ENCODE results near the gene SBF1. TPM values are rescaled to one million over a fixed set of nuclear protein-coding genes. Genes with fewer than 3 reads are reported as not detected.

SBF1 gene
- total RNA-seq, 5 donors from 2014 or later (not counting 1 experiment from before 2014, with no cell fraction given), result 193 to 318 (median 308) TPM

DNA sequence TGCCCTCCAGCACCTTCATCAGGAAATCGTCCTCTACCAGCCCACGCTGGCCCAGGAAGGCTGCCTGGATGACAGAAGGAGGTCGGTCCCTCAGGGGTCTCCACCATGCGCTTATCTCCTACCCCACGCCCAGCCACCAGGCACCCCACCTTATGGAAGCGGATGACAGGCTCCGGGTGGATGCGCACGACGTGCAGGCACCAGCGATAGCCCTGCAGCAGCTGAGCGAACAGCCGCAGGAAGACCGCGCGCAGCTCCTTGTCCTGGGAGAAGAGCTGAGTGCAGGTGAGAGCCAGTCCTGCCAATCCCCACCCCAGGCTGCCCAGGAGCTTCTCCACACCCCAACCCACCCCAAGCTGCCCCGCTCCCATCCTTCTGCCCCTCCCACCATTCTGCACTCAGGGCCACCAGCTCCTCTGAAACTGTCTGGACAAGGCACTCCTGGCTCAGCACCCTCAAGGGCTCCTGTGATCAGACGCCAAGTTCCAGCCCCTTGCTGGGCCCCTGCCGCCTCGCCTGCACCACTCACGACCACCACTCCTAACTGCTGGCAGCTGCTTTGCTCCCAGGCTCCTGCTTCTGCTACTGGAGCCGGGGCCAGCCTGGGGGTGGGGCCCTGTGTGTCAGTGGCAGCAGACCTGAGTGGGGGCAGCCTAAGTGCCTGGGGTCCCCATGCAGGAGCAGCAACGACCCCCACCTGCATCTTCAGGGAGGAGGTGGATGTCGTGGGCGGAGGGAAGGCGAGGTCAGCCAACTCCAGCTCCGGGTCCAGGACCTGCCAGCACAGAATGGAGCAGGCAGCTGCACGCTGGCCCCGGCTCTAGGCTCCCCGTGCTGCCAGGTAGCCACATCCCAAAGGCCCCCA is 9.5 kb downstream of the SBF1 start:
- Mint-ChIP-seq H3K9me3 (no peaks in the 10 kb centered on the region), H3K36me3 (peaks cover 28% of the 10 kb centered on the region), H3K27ac (no peak overlapping the region), H3K4me3 (no peak overlapping the region), H3K4me1 (peaks cover 26 to 30% (median 28%) of the 10 kb centered on the region in 3 donors), H3K27me3 (no peaks in the 10 kb centered on the region)
- no peak for ATAC-seq (replicated peaks in 1 of 4)
- DNase-seq, result no peak
- Histone ChIP-seq H3K27me3 (replicated peaks in 1 of 2; ENCODE audit: control insufficient read depth in 2 of 2, extremely low read depth in 1 of 2, insufficient read depth in 2 of 2, low read length in 1 of 2) (no peaks in the 10 kb centered on the region), H3K4me1 (ENCODE audit: control insufficient read depth in 1 of 2, extremely low read depth in 1 of 2, insufficient read depth in 2 of 2, low read length in 2 of 2) (peaks cover 10 to 46% of the 10 kb centered on the region in 2 experiments), H3K4me3 (ENCODE audit: control insufficient read depth in 1 of 2, extremely low read depth in 1 of 2, low read length in 1 of 2) (no peak overlapping the region), H3K36me3 (ENCODE audit: control insufficient read depth in 2 of 2, extremely low read depth in 1 of 2, insufficient read depth in 1 of 2, low read length in 1 of 2) (peaks cover 10 to 77% of the 10 kb centered on the region in 2 donors), H3K9me3 (no peaks in the 10 kb centered on the region), H3K27ac (ENCODE audit: low read length) (no peak overlapping the region)
- WGBS (ENCODE audit: insufficient coverage), result 96% methylated on average over 25 of the region's 30 CpGs
- ChIA-PET POLR2A (no interaction called here), CTCF (no interaction called here)

GRCh38 chr22:50464451-50464850 is 10.4 kb downstream of the SBF1 start:
- no peaks in the 10 kb centered on the region for H3K9me3 Mint-ChIP-seq
- ATAC-seq (replicated peaks in 1 of 4) (no peak), DNase-seq (no peak)
- H3K27ac Mint-ChIP-seq, result no peak overlapping the region
- Histone ChIP-seq H3K4me1 (ENCODE audit: control insufficient read depth in 1 of 2, extremely low read depth in 1 of 2, insufficient read depth in 2 of 2, low read length in 2 of 2) (peaks cover 8 to 38% of the 10 kb centered on the region in 2 experiments), H3K27me3 (replicated peaks in 1 of 2; ENCODE audit: control insufficient read depth in 2 of 2, extremely low read depth in 1 of 2, insufficient read depth in 2 of 2, low read length in 1 of 2) (no peaks in the 10 kb centered on the region), H3K9me3 (no peaks in the 10 kb centered on the region), H3K27ac (ENCODE audit: low read length) (no peak overlapping the region), H3K36me3 (ENCODE audit: control insufficient read depth in 2 of 2, extremely low read depth in 1 of 2, insufficient read depth in 1 of 2, low read length in 1 of 2) (peaks cover 17 to 85% of the 10 kb centered on the region in 2 donors), H3K4me3 (ENCODE audit: control insufficient read depth in 1 of 2, extremely low read depth in 1 of 2, low read length in 1 of 2) (no peak overlapping the region)
- ChIA-PET CTCF (no interaction called here), POLR2A (no interaction called here)
- WGBS (ENCODE audit: insufficient coverage), result 96% methylated on average over 15 of the region's 24 CpGs
- peaks cover 31% of the 10 kb centered on the region for H3K36me3 Mint-ChIP-seq
- peaks cover 21 to 24% (median 21%) of the 10 kb centered on the region in 3 donors for H3K4me1 Mint-ChIP-seq
- H3K4me3 Mint-ChIP-seq, result no peak overlapping the region
- no peaks in the 10 kb centered on the region for H3K27me3 Mint-ChIP-seq

GRCh38 chr22:50463188-50463900 is 11.5 kb downstream of the SBF1 start:
- ATAC-seq (replicated peaks in 1 of 4), result no peak
- 97% methylated on average over 26 of the region's 28 CpGs for WGBS (ENCODE audit: insufficient coverage)

DNA sequence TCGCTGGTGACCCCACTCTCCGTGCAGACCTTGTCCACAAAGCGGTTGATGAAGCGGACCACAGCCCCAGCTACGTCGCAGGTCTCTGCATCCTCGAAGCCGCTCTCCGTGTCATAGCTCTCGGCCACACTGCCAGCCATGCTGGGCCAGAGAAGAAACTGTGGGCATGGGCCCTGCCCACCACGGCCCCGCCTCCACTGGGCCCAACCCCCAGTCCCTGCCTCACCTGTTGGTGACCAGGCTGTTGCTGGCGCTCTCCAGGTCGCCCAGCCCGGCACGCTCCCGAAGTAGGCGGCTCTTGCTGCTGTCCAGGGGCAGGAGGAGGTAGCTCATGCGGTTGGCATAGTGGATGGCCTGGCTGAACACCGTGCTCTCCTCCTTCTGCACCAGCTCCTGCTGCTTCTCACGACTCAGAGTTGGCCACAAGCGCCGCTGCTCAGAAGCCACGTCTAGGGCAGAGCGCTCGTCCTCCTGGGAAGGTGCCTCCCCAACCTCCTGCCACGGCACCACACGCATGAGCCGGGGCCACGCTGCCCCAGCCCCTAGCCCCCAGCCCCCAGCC is 12.8 kb downstream of the SBF1 start:
- no peak overlapping the region for H3K4me3 Mint-ChIP-seq
- H3K27ac Mint-ChIP-seq, result no peak overlapping the region
- peaks cover 41% of the 10 kb centered on the region for H3K36me3 Mint-ChIP-seq
- no peak overlapping the region for H3K27ac ChIP-seq (ENCODE audit: low read length)
- ATAC-seq (replicated peaks in 1 of 4) (no peak), DNase-seq (no peak)
- H3K4me3 ChIP-seq (ENCODE audit: control insufficient read depth in 1 of 2, extremely low read depth in 1 of 2, low read length in 1 of 2), result no peak overlapping the region
- 94% methylated on average over 23 of the region's 30 CpGs for WGBS (ENCODE audit: insufficient coverage)
- no peaks in the 10 kb centered on the region for H3K9me3 Mint-ChIP-seq
- ChIA-PET POLR2A (no interaction called here), CTCF (no interaction called here)
- H3K27me3 ChIP-seq (replicated peaks in 1 of 2; ENCODE audit: control insufficient read depth in 2 of 2, extremely low read depth in 1 of 2, insufficient read depth in 2 of 2, low read length in 1 of 2), result no peaks in the 10 kb centered on the region
- H3K4me1 Mint-ChIP-seq, result peaks cover 6 to 8% (median 7%) of the 10 kb centered on the region in 3 donors
- no peaks in the 10 kb centered on the region for H3K9me3 ChIP-seq
- no peaks in the 10 kb centered on the region for H3K27me3 Mint-ChIP-seq
- H3K36me3 ChIP-seq (ENCODE audit: control insufficient read depth in 2 of 2, extremely low read depth in 1 of 2, insufficient read depth in 1 of 2, low read length in 1 of 2), result peaks cover 21 to 96% of the 10 kb centered on the region in 2 donors
- H3K4me1 ChIP-seq (ENCODE audit: control insufficient read depth in 1 of 2, extremely low read depth in 1 of 2, insufficient read depth in 2 of 2, low read length in 2 of 2), result peaks cover 0 to 18% of the 10 kb centered on the region in 2 experiments

More at GRCh38 chr22:50463188-50463900, 11.5 kb downstream of the SBF1 start:
- H3K27me3 Mint-ChIP-seq, result no peaks in the 10 kb centered on the region
- Histone ChIP-seq H3K4me3 (ENCODE audit: control insufficient read depth in 1 of 2, extremely low read depth in 1 of 2, low read length in 1 of 2) (no peak overlapping the region), H3K36me3 (ENCODE audit: control insufficient read depth in 2 of 2, extremely low read depth in 1 of 2, insufficient read depth in 1 of 2, low read length in 1 of 2) (peaks cover 21 to 95% of the 10 kb centered on the region in 2 donors), H3K27me3 (replicated peaks in 1 of 2; ENCODE audit: control insufficient read depth in 2 of 2, extremely low read depth in 1 of 2, insufficient read depth in 2 of 2, low read length in 1 of 2) (no peaks in the 10 kb centered on the region), H3K9me3 (no peaks in the 10 kb centered on the region), H3K4me1 (ENCODE audit: control insufficient read depth in 1 of 2, extremely low read depth in 1 of 2, insufficient read depth in 2 of 2, low read length in 2 of 2) (peaks cover 4 to 26% of the 10 kb centered on the region in 2 experiments), H3K27ac (ENCODE audit: low read length) (no peak overlapping the region)
- peaks cover 36% of the 10 kb centered on the region for H3K36me3 Mint-ChIP-seq
- peaks cover 10 to 13% (median 10%) of the 10 kb centered on the region in 3 donors for H3K4me1 Mint-ChIP-seq
- peak overlapping the region in 1 of 2 donors; percentile 48 for H3K27ac Mint-ChIP-seq
- H3K9me3 Mint-ChIP-seq, result no peaks in the 10 kb centered on the region
- no peak for DNase-seq
- H3K4me3 Mint-ChIP-seq, result no peak overlapping the region
- CTCF ChIA-PET, result no interaction called here
- POLR2A ChIA-PET, result no interaction called here

DNA sequence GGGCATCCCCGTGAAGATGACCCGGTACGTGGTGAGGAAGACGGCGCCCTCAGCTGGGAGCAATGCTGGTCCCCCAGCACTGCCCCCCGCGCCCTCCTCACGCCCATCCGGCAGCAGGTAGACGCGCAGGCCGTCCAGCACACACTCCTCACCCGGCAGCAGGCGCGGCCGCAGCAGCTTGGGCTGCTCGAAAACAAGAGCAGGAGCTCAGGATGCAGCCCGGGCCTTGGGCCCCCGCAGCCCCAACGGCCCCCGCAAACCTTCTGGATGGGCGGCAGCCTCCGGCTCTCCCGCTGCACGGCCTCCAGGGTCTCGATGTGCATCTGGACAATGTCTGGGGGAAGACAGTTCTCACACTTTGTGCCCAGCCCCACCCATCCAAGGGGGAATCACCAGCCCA is 13.3 kb downstream of the SBF1 start:
- POLR2A ChIA-PET, result no interaction called here
- no peak overlapping the region for H3K4me3 Mint-ChIP-seq
- no peaks in the 10 kb centered on the region for H3K9me3 Mint-ChIP-seq
- Histone ChIP-seq H3K36me3 (ENCODE audit: control insufficient read depth in 2 of 2, extremely low read depth in 1 of 2, insufficient read depth in 1 of 2, low read length in 1 of 2) (peaks cover 21 to 96% of the 10 kb centered on the region in 2 donors), H3K4me1 (ENCODE audit: control insufficient read depth in 1 of 2, extremely low read depth in 1 of 2, insufficient read depth in 2 of 2, low read length in 2 of 2) (peaks cover 0 to 14% of the 10 kb centered on the region in 2 experiments), H3K27me3 (replicated peaks in 1 of 2; ENCODE audit: control insufficient read depth in 2 of 2, extremely low read depth in 1 of 2, insufficient read depth in 2 of 2, low read length in 1 of 2) (no peaks in the 10 kb centered on the region), H3K27ac (ENCODE audit: low read length) (no peak overlapping the region), H3K9me3 (no peaks in the 10 kb centered on the region), H3K4me3 (ENCODE audit: control insufficient read depth in 1 of 2, extremely low read depth in 1 of 2, low read length in 1 of 2) (no peak overlapping the region)
- DNase-seq (no peak), ATAC-seq (replicated peaks in 1 of 4) (no peak)
- WGBS (ENCODE audit: insufficient coverage), result 97% methylated on average over 21 of the region's 26 CpGs
- no peaks in the 10 kb centered on the region for H3K27me3 Mint-ChIP-seq
- H3K4me1 Mint-ChIP-seq, result peaks cover 1 to 4% (median 3%) of the 10 kb centered on the region in 3 donors
- CTCF ChIA-PET, result no interaction called here
- H3K27ac Mint-ChIP-seq, result no peak overlapping the region
- H3K36me3 Mint-ChIP-seq, result peaks cover 39% of the 10 kb centered on the region

DNA sequence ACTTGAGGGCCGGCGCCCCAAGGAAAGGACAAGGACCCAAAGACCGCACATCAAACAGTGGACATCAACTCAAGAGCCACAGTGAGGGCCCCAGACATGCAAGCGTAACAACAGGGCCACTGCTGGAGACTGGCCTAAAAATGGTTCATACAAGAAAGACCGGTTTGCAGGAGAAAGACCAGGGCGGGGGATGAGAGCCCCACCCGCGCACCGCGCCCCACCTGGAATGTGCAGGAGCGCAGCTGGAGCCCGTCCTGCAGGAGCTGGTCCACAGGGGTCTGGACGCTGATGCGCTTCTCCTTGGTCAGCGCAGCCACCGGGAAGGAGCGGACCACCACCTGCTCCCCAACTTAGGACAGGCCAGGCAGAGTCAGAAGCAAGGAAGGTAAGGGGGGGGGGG is 13.9 kb downstream of the SBF1 start:
- H3K9me3 ChIP-seq, result no peaks in the 10 kb centered on the region
- 98% methylated on average over 16 of the region's 17 CpGs for WGBS (ENCODE audit: insufficient coverage)
- no peaks in the 10 kb centered on the region for H3K27me3 ChIP-seq (replicated peaks in 1 of 2; ENCODE audit: control insufficient read depth in 2 of 2, extremely low read depth in 1 of 2, insufficient read depth in 2 of 2, low read length in 1 of 2)
- Mint-ChIP-seq H3K9me3 (no peaks in the 10 kb centered on the region), H3K27ac (no peak overlapping the region), H3K27me3 (no peaks in the 10 kb centered on the region), H3K36me3 (peaks cover 34% of the 10 kb centered on the region), H3K4me1 (peaks cover 0 to 2% (median 1%) of the 10 kb centered on the region in 3 donors), H3K4me3 (no peak overlapping the region)
- ChIA-PET CTCF (no interaction called here), POLR2A (no interaction called here)
- H3K27ac ChIP-seq (ENCODE audit: low read length), result no peak overlapping the region
- ATAC-seq (replicated peaks in 1 of 4), result no peak
- H3K36me3 ChIP-seq (ENCODE audit: control insufficient read depth in 2 of 2, extremely low read depth in 1 of 2, insufficient read depth in 1 of 2, low read length in 1 of 2), result peaks cover 21 to 94% of the 10 kb centered on the region in 2 donors
- H3K4me1 ChIP-seq (ENCODE audit: control insufficient read depth in 1 of 2, extremely low read depth in 1 of 2, insufficient read depth in 2 of 2, low read length in 2 of 2), result peaks cover 0 to 10% of the 10 kb centered on the region in 2 experiments
- no peak overlapping the region for H3K4me3 ChIP-seq (ENCODE audit: control insufficient read depth in 1 of 2, extremely low read depth in 1 of 2, low read length in 1 of 2)
- DNase-seq, result no peak
